Measurements from ENCODE around the gene RAPSN.

The RAPSN gene

DNA sequence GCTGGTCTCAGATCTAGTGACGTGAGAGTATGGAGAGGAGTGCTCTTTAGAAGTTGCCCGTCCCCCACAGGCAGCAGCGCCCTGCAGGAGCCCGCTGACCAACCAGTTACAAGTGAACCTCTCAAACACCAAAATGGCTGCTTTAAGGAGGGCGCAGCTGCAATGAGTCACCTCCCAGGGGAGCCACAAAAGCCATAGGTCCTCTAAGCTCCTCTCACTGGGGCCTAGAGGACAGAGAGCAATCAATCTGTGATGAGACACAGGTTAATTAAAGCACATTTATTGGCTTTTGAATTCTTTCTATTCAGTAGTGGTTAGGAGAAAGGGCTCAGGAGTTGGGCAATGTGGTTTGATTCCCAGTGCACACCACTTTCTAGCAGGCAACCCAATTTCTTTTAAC lies 15.5 kb upstream of the RAPSN start:
- DNase-seq (ENCODE audit: low read depth) = no peak

GRCh38 chr11:47461876-47462275 lies 12.9 kb upstream of the RAPSN start:
- no peak for DNase-seq (ENCODE audit: low read depth)

GRCh38 chr11:47460571-47461235 lies 11.8 kb upstream of the RAPSN start:
- DNase-seq (ENCODE audit: low read depth) = no peak

DNA sequence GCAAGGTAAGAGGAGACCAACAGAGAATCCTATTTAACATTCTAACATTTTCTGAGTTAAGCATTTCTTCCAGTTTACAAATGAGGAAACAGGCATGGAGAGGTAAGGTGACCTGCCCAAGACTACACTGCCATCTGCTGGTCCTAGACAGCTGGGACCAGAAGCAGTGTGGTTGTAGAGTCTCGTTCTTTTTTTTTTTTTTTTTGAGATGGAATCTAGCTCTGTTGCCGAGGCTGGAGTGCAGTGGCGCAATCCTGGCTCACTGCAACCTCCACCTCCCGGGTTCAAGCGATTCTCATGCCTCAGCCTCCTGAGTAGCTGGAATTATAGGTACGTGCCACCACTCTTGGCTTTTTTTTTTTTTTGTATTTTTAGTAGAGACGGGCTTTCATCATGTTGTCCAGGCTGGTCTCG lies 5.3 kb upstream of the RAPSN start:
- DNase-seq (ENCODE audit: low read depth) = peak; percentile 66

- no peak for DNase-seq (ENCODE audit: low read depth)
These were observed 4.4 kb upstream of the RAPSN start for GRCh38 chr11:47453365-47453764.

GRCh38 chr11:47451990-47452389 lies 3.1 kb upstream of the RAPSN start:
- no peak for DNase-seq (ENCODE audit: low read depth)

GRCh38 chr11:47451436-47451835 lies 2.5 kb upstream of the RAPSN start:
- no peak for DNase-seq (ENCODE audit: low read depth)

GRCh38 chr11:47449541-47449940 lies 605 bp upstream of the RAPSN start:
- DNase-seq (ENCODE audit: low read depth) = no peak

DNA sequence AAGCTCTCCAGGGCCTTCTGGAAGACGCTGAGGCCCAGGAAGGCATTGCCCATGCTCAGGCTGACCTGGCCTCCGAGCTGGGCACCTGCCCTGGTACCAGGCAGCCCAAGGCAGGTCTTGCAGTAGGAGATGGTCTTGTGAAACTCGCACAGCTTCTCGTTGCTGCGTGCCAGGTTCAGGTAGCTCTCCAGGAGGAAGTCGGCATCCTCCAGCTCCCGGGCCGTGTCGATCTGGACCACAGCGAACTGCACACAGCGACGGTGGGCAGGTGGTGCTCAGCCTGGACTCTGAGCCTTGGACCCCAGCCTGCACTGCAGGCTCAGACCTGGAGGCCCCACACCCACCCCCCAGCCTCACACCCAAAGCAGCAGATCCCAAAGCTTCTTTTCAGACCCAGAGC lies 1.0 kb downstream of the RAPSN start:
- no peak for DNase-seq (ENCODE audit: low read depth)

DNA sequence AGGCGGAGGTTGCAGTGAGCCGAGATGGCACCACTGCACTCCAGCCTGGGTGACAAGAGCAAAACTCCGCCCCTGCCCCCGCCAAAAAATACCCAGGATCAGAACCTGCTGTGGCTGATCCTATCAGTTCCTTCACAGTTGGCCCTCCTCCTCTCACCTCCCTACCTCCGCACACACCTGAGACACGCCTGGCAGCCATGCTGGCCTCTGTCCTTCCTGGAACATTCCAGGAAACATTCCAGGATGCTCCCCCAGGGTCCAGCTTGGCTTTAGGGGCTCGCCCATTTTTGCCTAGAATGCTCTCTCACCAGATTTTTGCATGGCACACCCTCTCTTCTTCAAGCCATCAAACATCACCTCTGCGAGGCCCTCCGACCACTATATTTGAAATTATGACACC lies 2.1 kb downstream of the RAPSN start:
- DNase-seq (ENCODE audit: low read depth) = no peak

- DNase-seq (ENCODE audit: low read depth) = no peak
These were observed 3.1 kb downstream of the RAPSN start for GRCh38 chr11:47445840-47446239.

DNA sequence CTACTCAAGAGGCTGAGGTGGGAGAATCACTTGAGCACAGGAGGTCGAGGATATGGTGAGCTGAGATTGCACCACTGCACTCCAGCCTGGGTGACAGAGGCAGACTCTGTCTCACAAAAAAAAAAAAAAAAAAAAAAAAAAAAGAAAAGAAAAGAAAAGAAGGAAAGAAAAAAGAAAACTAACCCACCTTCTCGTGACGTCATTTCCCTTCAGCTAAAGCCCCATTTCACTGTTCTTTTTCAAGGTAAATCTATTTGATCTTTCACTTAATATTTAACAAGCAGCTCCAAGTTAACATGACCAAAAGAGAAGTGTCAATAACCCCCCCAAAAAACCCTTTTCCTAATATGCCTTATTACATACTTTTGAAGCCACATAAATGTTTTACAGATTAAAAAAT lies 5.1 kb downstream of the RAPSN start:
- DNase-seq (ENCODE audit: low read depth) = no peak

- no peak for DNase-seq (ENCODE audit: low read depth)
These were observed 5.8 kb downstream of the RAPSN start for GRCh38 chr11:47443028-47443700.

- DNase-seq (ENCODE audit: low read depth) = no peak
These were observed 6.4 kb downstream of the RAPSN start for GRCh38 chr11:47442514-47442913.

GRCh38 chr11:47441421-47441820 lies 7.5 kb downstream of the RAPSN start:
- no peak for DNase-seq (ENCODE audit: low read depth)

DNA sequence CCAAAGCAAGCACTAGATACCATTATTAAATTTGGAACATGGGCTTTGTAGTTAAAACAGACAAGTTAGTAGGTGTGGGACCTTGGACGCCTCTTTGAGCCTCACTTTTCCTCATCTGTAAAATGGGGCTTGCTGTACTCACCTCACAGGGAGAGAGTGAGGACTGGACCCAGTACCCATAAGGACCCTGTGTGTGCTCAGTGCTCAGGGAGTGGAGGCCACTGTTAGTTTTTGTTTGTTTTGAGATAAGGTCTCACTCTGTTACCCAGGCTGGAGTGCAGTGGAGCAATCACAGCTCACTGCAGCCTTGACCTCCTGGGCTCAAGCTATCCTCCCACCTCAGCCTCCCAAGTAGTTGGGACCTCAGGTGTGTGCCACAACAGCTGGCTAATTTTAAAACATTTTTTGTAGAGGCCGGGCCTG lies 8.9 kb downstream of the RAPSN start:
- no peak for DNase-seq (ENCODE audit: low read depth)

DNA sequence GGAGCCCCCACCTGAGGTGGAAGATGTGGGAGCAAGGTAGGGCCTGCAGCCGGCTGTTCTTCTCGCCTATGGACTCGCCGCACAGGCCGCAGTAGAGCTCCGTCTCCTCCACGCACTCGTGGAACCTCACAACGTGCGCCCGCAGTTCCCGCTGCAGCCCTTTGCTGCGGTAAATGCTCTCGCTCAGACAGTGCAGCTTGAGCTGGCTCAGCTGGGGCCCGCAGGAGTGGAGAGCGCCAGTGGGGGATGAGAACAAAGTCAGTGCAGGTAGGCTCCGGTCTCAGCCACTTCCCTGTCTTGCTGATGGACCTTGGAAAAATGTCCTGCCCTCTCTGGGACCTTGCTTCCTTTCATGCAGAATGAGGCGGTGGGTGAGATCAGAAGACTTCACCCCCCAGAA lies 10.2 kb downstream of the RAPSN start:
- no peak for DNase-seq (ENCODE audit: low read depth)

- no peak for DNase-seq (ENCODE audit: low read depth)
These were observed 11.1 kb downstream of the RAPSN start for GRCh38 chr11:47437746-47438418.

GRCh38 chr11:47437218-47437745 lies 11.7 kb downstream of the RAPSN start:
- no peak for DNase-seq (ENCODE audit: low read depth)

GRCh38 chr11:47436726-47437125 lies 12.2 kb downstream of the RAPSN start:
- DNase-seq (ENCODE audit: low read depth) = no peak

- no peak for DNase-seq (ENCODE audit: low read depth)
These were observed 13.2 kb downstream of the RAPSN start for GRCh38 chr11:47435687-47436086.

- DNase-seq (ENCODE audit: low read depth) = no peak
These were observed 14.7 kb downstream of the RAPSN start for GRCh38 chr11:47434011-47434786.

Data from stimulated activated CD4-positive, alpha-beta T cell treated with anti-CD3 and anti-CD28 coated beads, Interleukin-2, amount 100 ng/mL, for 4 hours (primary cell).